GM23248 (cell line): Measurements from ENCODE around the gene FAM236B.
"Not testable (repeated sequence)": the region's sequence is repeated elsewhere in the genome, so short reads cannot be mapped to it uniquely, and the experiment has no call there.

ENCODE experiments used
- EZH2 ChIP-seq: fragments of 200-600 bp; sonication (generic); IDR thresholded peaks from 2 replicates; pipeline ENCODE4 v1.6.1; 2018; ENCODE audit warnings: antibody characterized with exemption, mild to moderate bottlenecking; ENCODE audit not compliant: insufficient read depth, poor library complexity, severe bottlenecking
- EZH2phosphoT487 ChIP-seq: fragments of 200-600 bp; sonication (generic); IDR thresholded peaks from 2 replicates; pipeline ENCODE4 v1.6.1; 2018; ENCODE audit warnings: antibody characterized with exemption, moderate library complexity, mild to moderate bottlenecking, low read depth; ENCODE audit not compliant: insufficient read depth

DNA sequence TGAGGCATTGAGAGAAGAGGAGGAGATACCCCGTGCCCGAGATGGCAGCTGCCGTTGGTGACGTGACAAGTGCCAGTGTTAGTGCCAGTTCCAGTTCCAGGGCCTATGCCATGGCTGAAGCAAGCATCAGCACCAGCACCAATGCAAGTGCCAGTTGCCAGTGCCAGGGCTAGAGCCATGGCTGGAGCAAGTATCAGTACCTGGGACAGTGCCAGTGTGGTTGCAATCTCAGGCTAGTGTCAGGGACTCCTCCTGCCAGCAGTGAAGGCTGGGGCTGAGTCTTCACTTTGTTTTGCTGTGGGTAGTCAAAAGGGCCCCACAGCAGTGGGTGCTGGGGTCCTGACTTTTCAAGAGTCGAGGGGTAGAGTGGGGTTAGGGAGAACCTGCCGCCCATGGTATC is 4.3 kb downstream of the FAM236B start:
- TF ChIP-seq EZH2, EZH2phosphoT487: not testable (repeated sequence)
